KOPT-K1 (cell line): ENCODE results near the gene NR1H3.

ENCODE experiments used
- H3K27ac ChIP-seq: fragments of 200-600 bp; sonication (generic); 2 replicates; pipeline ENCODE4 v1.5.1; 2016; ENCODE audit warnings: antibody characterized with exemption, mild to moderate bottlenecking, low read depth, low read length; ENCODE audit not compliant: poor library complexity, severe bottlenecking
- H3K36me3 ChIP-seq: fragments of 200-600 bp; sonication (generic); 2 replicates; pipeline ENCODE4 v1.5.1; 2017; ENCODE audit warnings: antibody characterized with exemption, mild to moderate bottlenecking, low read length, moderate library complexity; ENCODE audit not compliant: insufficient read depth
- H3K9me3 ChIP-seq: fragments of 200-600 bp; sonication (generic); 2 replicates; pipeline ENCODE4 v1.5.1; 2017; ENCODE audit warnings: antibody characterized with exemption, low read length, mild to moderate bottlenecking; ENCODE audit not compliant: insufficient read depth, poor library complexity, severe bottlenecking

NR1H3 gene

GRCh38 chr11:47256374-47256773 is 1.4 kb upstream of the NR1H3 start:
- Histone ChIP-seq H3K36me3 (no peaks in the 10 kb centered on the region), H3K27ac (no peak overlapping the region), H3K9me3 (no peaks in the 10 kb centered on the region)

- H3K36me3 ChIP-seq = no peaks in the 10 kb centered on the region
- no peaks in the 10 kb centered on the region for H3K9me3 ChIP-seq
- H3K27ac ChIP-seq = no peak overlapping the region
Measured at GRCh38 chr11:47257177-47257516, 649 bp upstream of the NR1H3 start.

GRCh38 chr11:47258317-47258902 is 614 bp downstream of the NR1H3 start:
- no peaks in the 10 kb centered on the region for H3K36me3 ChIP-seq
- no peak overlapping the region for H3K27ac ChIP-seq

GRCh38 chr11:47259232-47259977 is 1.6 kb downstream of the NR1H3 start:
- no peaks in the 10 kb centered on the region for H3K9me3 ChIP-seq
- H3K36me3 ChIP-seq = no peaks in the 10 kb centered on the region
- no peak overlapping the region for H3K27ac ChIP-seq

More at GRCh38 chr11:47258317-47258902, 614 bp downstream of the NR1H3 start:
- no peaks in the 10 kb centered on the region for H3K9me3 ChIP-seq

GRCh38 chr11:47260366-47260765 is 2.6 kb downstream of the NR1H3 start:
- no peaks in the 10 kb centered on the region for H3K36me3 ChIP-seq
- H3K27ac ChIP-seq = no peak overlapping the region
- H3K9me3 ChIP-seq = no peaks in the 10 kb centered on the region

GRCh38 chr11:47261291-47261800 is 3.5 kb downstream of the NR1H3 start:
- Histone ChIP-seq H3K27ac (no peak overlapping the region), H3K9me3 (no peaks in the 10 kb centered on the region), H3K36me3 (no peaks in the 10 kb centered on the region)

GRCh38 chr11:47264119-47264518 is 6.3 kb downstream of the NR1H3 start:
- Histone ChIP-seq H3K36me3 (no peaks in the 10 kb centered on the region), H3K27ac (no peak overlapping the region), H3K9me3 (no peaks in the 10 kb centered on the region)

- Histone ChIP-seq H3K27ac (no peak overlapping the region), H3K36me3 (no peaks in the 10 kb centered on the region), H3K9me3 (no peaks in the 10 kb centered on the region)
Measured at GRCh38 chr11:47264521-47264920, 6.7 kb downstream of the NR1H3 start.

- peak overlapping the region; percentile 88 for H3K27ac ChIP-seq
- no peaks in the 10 kb centered on the region for H3K9me3 ChIP-seq
- no peaks in the 10 kb centered on the region for H3K36me3 ChIP-seq
Measured at GRCh38 chr11:47267876-47268275, 10.1 kb downstream of the NR1H3 start.

- H3K36me3 ChIP-seq = no peaks in the 10 kb centered on the region
- H3K27ac ChIP-seq = peak overlapping the region; percentile 88
- H3K9me3 ChIP-seq = no peaks in the 10 kb centered on the region
Measured at GRCh38 chr11:47268448-47269001, 10.7 kb downstream of the NR1H3 start.

- Histone ChIP-seq H3K27ac (peak overlapping the region; percentile 88), H3K36me3 (peaks cover 5% of the 10 kb centered on the region; the same call in 1 of the 2 replicates), H3K9me3 (no peaks in the 10 kb centered on the region)
Measured at GRCh38 chr11:47269002-47269828, 11.4 kb downstream of the NR1H3 start.

GRCh38 chr11:47269829-47270305 is 12.1 kb downstream of the NR1H3 start, which contains the start of gene MADD:
MADD (plus strand) TSS chr11:47270133.
- peaks cover 12% of the 10 kb centered on the region for H3K36me3 ChIP-seq
- H3K27ac ChIP-seq = peak within 1 kb of the TSS; percentile 88
- no peaks in the 10 kb centered on the region for H3K9me3 ChIP-seq

GRCh38 chr11:47270331-47271271 is 12.8 kb downstream of the NR1H3 start:
- Histone ChIP-seq H3K27ac (peak overlapping the region; percentile 88), H3K36me3 (peaks cover 19% of the 10 kb centered on the region), H3K9me3 (no peaks in the 10 kb centered on the region)

GRCh38 chr11:47271328-47271727 is 13.5 kb downstream of the NR1H3 start:
- Histone ChIP-seq H3K27ac (peak overlapping the region; percentile 88), H3K36me3 (peaks cover 26% of the 10 kb centered on the region), H3K9me3 (no peaks in the 10 kb centered on the region)
